Measurements from ENCODE around the gene ZNF516. TPM values are rescaled to one million over a fixed set of nuclear protein-coding genes. Genes with fewer than 3 reads are reported as not detected.

The ZNF516 gene
- total RNA-seq, 1 donor from 2014 or later, result 83.2 TPM

DNA sequence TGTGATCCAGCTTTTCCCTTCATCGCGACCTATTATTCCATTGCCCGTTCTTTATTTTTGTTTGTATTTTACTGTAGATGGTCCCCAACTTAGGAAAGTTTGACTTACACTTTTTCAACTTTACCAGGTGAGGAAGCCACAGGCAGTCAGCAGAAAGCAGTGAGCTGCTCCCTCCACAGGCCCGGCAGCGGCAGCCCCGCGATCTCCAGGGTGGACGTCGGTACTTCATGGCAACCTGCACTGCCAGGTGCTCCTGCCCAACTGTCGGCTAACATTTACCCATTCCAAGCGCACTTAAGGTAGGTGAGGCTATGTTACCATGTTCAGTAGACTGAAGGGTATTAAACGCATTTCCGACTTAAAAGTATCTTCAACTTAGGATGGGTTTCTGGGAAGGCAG lies 12.8 kb downstream of the ZNF516 start:
- H3K9me3 Mint-ChIP-seq (ENCODE audit: unreplicated experiment), result no peaks in the 10 kb centered on the region
- no peak for DNase-seq (ENCODE audit: low spot score)
- no peaks in the 10 kb centered on the region for H3K27me3 Mint-ChIP-seq (ENCODE audit: unreplicated experiment)
- H3K4me3 Mint-ChIP-seq (ENCODE audit: unreplicated experiment), result no peak overlapping the region
- no peak overlapping the region for H3K27ac Mint-ChIP-seq (ENCODE audit: unreplicated experiment)
- H3K4me1 Mint-ChIP-seq (ENCODE audit: unreplicated experiment), result peaks cover 17% of the 10 kb centered on the region
- TF ChIP-seq CTCF (IDR thresholded peaks at IDR 0.05; ENCODE audit: unreplicated experiment), result no peak
- H3K36me3 Mint-ChIP-seq (ENCODE audit: low read depth, unreplicated experiment), result no peaks in the 10 kb centered on the region

DNA sequence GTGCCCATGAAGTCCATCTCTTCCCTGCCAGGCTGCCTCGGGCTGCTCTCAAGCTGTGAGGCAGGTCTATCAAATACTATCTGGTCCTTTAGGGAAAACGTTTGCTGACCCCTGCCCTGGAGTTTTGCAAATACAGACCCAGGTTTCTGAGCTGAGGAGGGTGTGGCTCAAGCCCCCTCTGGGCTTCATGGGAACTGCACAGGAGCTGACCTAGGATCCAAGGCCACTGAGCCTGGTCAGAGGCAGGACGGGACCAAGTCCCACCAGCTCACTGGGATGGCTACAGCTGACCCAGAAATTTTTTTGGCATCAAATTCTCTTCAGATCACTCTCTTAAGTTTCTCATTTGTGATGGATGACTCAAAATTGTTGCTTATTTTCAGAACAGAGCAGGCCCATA lies 14.1 kb downstream of the ZNF516 start:
- Mint-ChIP-seq H3K27ac (ENCODE audit: unreplicated experiment) (no peak overlapping the region), H3K4me3 (ENCODE audit: unreplicated experiment) (no peak overlapping the region), H3K4me1 (ENCODE audit: unreplicated experiment) (peaks cover 10% of the 10 kb centered on the region), H3K27me3 (ENCODE audit: unreplicated experiment) (no peaks in the 10 kb centered on the region), H3K36me3 (ENCODE audit: low read depth, unreplicated experiment) (no peaks in the 10 kb centered on the region), H3K9me3 (ENCODE audit: unreplicated experiment) (no peaks in the 10 kb centered on the region)
- peak; percentile 40 for TF ChIP-seq CTCF (IDR thresholded peaks at IDR 0.05; ENCODE audit: unreplicated experiment)
- no peak for DNase-seq (ENCODE audit: low spot score)

DNA sequence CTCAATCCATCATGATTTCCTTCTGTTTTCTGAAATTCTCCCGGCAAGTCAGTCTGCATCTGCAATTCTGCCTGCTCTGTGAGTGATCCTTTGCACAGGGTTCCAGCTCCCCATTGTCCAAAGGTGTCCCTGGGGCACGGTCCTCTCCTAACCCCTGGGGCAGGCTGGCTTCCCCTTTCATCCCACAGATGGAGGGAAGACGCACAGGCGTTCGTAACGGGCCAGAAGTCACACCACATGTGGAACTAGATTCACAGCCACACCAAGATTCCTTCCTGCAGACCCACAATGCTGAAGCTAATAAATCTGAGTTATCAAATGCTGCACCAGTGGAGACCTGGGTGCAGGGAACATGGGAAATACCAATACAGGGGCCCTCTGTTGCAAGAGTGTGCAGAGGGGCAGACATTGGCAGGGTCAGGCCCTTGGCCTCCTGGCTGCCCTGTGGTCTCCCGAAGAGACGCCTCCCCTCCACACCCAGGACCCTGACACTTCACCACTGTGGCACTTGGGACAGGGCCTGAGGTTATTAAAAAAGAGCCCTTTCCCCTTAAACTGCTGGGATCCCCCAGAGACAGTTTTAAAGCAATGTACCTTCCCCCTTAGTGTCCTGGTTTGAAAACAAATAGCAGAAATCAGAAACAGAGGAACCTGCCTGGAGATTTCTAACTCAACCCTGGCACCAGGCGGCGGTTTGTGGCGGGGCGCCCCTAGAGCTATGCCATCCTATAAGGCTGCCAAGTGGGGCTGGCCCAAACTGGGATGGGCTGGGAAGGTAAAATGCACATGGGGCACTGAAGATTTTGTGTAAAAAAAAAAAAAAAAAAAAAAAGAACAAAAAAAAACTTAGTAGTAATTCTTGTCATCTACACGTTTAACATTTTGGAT lies 15.4 kb downstream of the ZNF516 start:
- no peak overlapping the region for H3K4me3 Mint-ChIP-seq (ENCODE audit: unreplicated experiment)
- H3K4me1 Mint-ChIP-seq (ENCODE audit: unreplicated experiment), result peaks cover 5% of the 10 kb centered on the region
- no peaks in the 10 kb centered on the region for H3K36me3 Mint-ChIP-seq (ENCODE audit: low read depth, unreplicated experiment)
- no peak overlapping the region for H3K27ac Mint-ChIP-seq (ENCODE audit: unreplicated experiment)
- H3K9me3 Mint-ChIP-seq (ENCODE audit: unreplicated experiment), result no peaks in the 10 kb centered on the region
- no peaks in the 10 kb centered on the region for H3K27me3 Mint-ChIP-seq (ENCODE audit: unreplicated experiment)
- TF ChIP-seq CTCF (IDR thresholded peaks at IDR 0.05; ENCODE audit: unreplicated experiment), result no peak
- no peak for DNase-seq (ENCODE audit: low spot score)

DNA sequence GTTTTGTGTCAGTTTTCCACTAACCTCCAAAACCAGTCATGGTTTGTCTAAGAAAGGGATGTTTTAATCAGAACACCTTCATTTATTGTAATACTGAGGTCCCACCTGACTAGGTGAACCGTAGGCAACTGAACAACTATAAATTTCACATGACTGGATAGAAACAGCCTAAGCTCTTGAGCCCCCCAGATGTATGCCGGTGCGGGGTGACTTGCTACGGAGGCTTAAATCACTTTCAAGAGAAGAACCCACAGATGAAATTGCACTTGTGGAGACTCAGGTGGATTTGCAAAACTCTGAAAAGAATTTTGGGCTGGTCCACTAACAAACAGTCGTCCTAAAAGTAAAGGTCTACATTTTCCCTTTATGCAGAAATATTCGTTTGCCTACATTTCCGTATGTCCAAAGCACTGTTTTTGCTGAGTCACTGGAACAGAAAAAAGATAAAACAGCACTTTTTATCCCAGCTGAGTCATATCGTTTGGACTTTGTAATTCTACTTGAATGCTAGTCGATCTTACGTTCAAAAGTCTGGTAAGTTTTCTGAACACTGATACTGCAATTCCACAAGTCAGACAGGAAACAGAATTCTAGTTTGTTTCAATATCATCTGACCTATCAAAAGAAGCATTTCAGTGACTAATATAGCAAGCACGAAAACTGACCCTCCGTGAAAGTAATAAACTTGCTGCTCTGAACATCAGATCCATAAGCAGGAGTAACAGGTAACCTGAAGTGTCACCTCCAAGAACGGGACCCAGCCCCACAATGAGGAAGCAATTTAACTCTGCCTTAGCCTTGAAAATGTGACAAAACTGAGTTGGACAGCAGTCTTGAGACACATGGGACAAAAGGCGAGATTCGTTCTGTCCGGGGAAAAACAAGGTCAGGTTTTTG lies 18.1 kb downstream of the ZNF516 start:
- Mint-ChIP-seq H3K4me1 (ENCODE audit: unreplicated experiment) (peaks cover 12% of the 10 kb centered on the region), H3K27me3 (ENCODE audit: unreplicated experiment) (peaks cover 1% of the 10 kb centered on the region), H3K36me3 (ENCODE audit: low read depth, unreplicated experiment) (peaks cover 4% of the 10 kb centered on the region), H3K9me3 (ENCODE audit: unreplicated experiment) (no peaks in the 10 kb centered on the region), H3K4me3 (ENCODE audit: unreplicated experiment) (no peak overlapping the region), H3K27ac (ENCODE audit: unreplicated experiment) (no peak overlapping the region)
- DNase-seq (ENCODE audit: low spot score), result no peak
- no peak for TF ChIP-seq CTCF (IDR thresholded peaks at IDR 0.05; ENCODE audit: unreplicated experiment)
